ENCODE results near the gene PRSS8.
"Not testable (repeated sequence)": the region's sequence is repeated elsewhere in the genome, so short reads cannot be mapped to it uniquely, and the experiment has no call there.

Gene PRSS8

GRCh38 chr16:31179219-31179746, 43.8 kb upstream of the PRSS8 start:
- no peak for TF ChIP-seq CTCF (IDR thresholded peaks at IDR 0.05; ENCODE audit: insufficient read depth, low read depth, low read length, missing control alignments)
- no peak for DNase-seq (ENCODE audit: low read depth)
- H3K4me3 ChIP-seq (ENCODE audit: low read depth, low read length), result peak overlapping the region; percentile 60

- H3K4me3 ChIP-seq (ENCODE audit: low read depth, low read length), result no peak overlapping the region
- no peak for TF ChIP-seq CTCF (IDR thresholded peaks at IDR 0.05; ENCODE audit: insufficient read depth, low read depth, low read length, missing control alignments)
- no peak for DNase-seq (ENCODE audit: low read depth)
Measured at GRCh38 chr16:31177136-31177535, 41.6 kb upstream of the PRSS8 start.

GRCh38 chr16:31170048-31170447, 34.5 kb upstream of the PRSS8 start:
- not testable (repeated sequence) for DNase-seq (ENCODE audit: low read depth); H3K4me3 ChIP-seq (ENCODE audit: low read depth, low read length)

DNA sequence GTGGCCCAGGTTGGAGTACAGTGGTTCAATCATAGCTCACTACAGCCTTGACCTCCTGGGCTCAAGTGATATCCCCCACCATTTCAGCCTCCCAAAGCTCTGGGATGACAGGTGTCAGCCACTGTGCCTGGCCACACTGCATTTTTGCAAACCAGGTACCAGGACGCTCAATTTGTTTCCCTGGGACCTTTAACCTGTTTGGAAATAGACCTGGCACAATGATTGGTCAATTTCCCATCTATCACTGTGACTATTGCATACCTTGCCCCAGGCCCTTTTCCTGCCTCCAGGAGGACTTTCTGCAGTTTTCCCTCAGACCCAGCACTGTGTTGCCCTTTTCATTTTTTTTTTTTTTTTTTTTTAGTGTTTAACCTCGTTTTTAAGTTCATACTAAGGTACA, 33.3 kb upstream of the PRSS8 start:
- DNase-seq (ENCODE audit: low read depth), result no peak
- TF ChIP-seq CTCF (IDR thresholded peaks at IDR 0.05; ENCODE audit: insufficient read depth, low read depth, low read length, missing control alignments), result no peak
- H3K4me3 ChIP-seq (ENCODE audit: low read depth, low read length), result no peak overlapping the region

DNA sequence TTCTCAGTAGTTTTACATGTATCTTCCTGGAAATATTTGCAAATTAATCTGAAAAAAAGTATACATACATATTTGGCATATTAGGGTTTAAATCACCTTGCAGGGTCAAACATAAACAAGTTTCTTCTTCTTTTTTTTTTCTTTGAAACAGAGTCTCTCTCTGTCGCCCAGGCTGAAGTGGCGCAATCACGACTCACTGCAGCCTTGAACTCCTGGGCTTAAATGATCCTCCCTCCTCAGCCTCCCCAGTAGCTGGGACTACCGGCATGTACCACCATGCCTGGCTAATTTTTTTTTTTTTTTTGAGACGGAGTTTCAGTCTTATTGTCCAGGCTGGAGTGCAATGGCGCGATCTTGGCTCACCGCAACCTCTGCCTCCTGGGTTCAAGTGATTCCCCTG, 31.8 kb upstream of the PRSS8 start:
- TF ChIP-seq CTCF (IDR thresholded peaks at IDR 0.05; ENCODE audit: insufficient read depth, low read depth, low read length, missing control alignments), result no peak
- H3K4me3 ChIP-seq (ENCODE audit: low read depth, low read length), result no peak overlapping the region
- DNase-seq (ENCODE audit: low read depth), result no peak

DNA sequence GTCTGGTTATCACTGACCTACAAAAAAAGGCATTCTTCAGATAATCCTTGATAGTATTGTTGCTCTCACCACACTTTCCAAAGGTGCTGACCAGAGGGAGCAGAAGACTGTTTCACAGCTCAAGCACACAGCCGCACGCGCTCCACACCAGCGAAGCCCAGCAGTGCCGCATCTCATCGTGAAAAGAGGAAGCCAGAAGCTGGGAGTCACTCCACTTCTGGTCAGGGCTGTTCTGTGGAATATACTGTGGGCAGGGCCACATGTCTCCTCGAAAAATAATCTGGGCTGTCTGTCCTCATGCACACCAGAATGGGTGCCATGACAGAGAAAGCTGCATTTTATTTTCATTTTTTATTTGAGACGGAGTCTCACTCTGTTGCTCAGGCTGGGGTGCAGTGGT, 21.6 kb upstream of the PRSS8 start:
- H3K4me3 ChIP-seq (ENCODE audit: low read depth, low read length), result no peak overlapping the region
- DNase-seq (ENCODE audit: low read depth), result no peak
- no peak for TF ChIP-seq CTCF (IDR thresholded peaks at IDR 0.05; ENCODE audit: insufficient read depth, low read depth, low read length, missing control alignments)

DNA sequence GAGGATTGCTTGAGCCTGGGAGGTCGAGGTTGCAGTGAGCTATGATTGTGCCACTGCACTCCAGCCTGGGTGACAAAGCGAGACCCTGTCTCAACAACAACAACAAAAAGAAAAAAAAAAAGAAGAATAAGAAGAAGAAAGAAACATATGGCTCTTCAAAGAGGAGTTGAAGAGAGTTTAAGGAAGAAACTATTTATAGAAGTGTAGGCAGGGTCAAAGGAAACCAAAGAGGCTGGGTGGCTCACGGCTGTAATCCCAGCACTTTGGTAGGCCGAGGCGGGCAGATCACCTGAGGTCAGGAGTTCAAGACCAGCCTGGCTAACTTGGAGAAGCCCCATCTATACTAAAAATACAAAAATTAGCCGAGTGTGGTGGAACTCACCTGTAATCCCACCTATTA, 15.4 kb upstream of the PRSS8 start:
- not testable (repeated sequence) for H3K4me3 ChIP-seq (ENCODE audit: low read depth, low read length); DNase-seq (ENCODE audit: low read depth)

DNA sequence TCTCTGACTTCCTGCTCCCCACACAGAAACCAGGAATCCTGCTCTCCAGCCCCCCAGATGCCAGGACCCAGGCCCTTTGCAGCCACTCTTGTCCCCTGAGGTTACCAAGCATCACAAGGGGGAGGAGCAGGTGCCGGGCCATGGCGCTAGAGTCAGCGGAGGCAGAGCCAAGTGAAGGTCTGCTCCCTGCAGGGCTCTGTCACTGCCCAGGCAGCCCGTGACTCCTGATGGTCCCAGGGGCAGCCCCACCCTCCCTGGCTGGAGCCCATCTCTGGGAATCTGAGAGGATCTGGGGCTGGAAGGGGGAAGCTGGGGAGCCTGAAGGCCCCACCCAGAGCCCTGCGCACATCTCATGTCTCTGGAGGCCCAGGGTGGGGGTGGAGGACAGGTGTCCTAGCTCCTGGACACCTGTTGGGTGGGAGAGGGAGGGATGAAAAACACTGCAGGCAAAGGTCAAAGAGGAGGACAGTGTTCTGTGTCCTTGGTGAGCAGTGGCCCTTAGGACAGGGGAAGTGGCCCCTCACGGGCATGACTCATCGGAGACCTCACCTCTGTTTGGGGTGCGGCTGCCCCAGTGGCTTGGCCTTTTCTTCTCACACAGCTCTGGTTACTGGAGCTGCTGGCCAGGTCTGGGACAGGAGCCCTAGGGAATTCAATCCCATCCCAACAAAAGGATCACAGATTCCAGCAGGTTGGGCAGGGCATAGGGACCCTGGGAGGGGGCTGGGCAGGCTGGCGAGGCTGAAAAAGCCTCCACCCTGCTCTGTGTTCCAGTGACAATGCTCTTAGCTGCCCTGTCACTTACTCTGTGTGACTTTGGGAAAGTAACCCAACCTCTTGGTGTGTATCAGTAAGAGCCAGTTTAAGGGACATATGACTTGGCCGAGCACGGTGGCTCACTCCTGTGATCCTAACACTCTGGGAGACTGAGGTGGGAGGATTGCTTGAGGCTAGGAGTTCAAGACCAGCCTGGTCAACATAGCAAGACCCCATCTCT, 14.7 kb upstream of the PRSS8 start, which contains the start of gene PRSS36:
PRSS36 (minus strand) TSS at position 173 of the 997 bp plus-strand sequence; CDS start at position 142, 31 bp downstream.
- no peak for DNase-seq (ENCODE audit: low read depth)
- H3K4me3 ChIP-seq (ENCODE audit: low read depth, low read length), result no peak within 1 kb of the TSS
- TF ChIP-seq CTCF (IDR thresholded peaks at IDR 0.05; ENCODE audit: insufficient read depth, low read depth, low read length, missing control alignments), result no peak

Data from GM12865 (cell line).